CD14-positive monocyte (primary cell): ENCODE data around the gene OR8K3. TPM values are rescaled to one million over a fixed set of nuclear protein-coding genes. Genes with fewer than 3 reads are reported as not detected.

Experiments
- DNase-seq, 3 donors: peaks; one replicate each; pipeline ENCODE4 v3.0.0-alpha.2; 2011 to 2022
- H2AFZ ChIP-seq: 2 replicates; pipeline ENCODE4 v1.6.0; 2012; ENCODE audit warnings: mild to moderate bottlenecking, low read depth, low read length, inconsistent platforms; ENCODE audit not compliant: insufficient read depth, poor library complexity, severe bottlenecking
- H3K27ac ChIP-seq, 2 donors: 1 replicate in 1 of 2; 2 replicates in 1 of 2; pipeline ENCODE4 v1.5.1; 2012 to 2013; ENCODE audit warnings: low read length in 2 of 2, control low read depth in 1 of 2, inconsistent platforms in 1 of 2, low read depth in 1 of 2, mild to moderate bottlenecking in 1 of 2
- H3K27me3 ChIP-seq, 2 donors: one replicate each; pipeline versions ENCODE4 v1.6.0 to v1.6.1; 2011 to 2013; ENCODE audit warnings: low read length in 2 of 2; ENCODE audit not compliant: control insufficient read depth in 2 of 2, insufficient read depth in 2 of 2
- H3K36me3 ChIP-seq, 2 donors: replicated peaks in 1 of 2; 1 replicate in 1 of 2; 2 replicates in 1 of 2; pipeline versions ENCODE4 v1.5.1 to v1.6.1; 2012 to 2013; ENCODE audit warnings: low read length in 2 of 2, control low read depth in 1 of 2, inconsistent platforms in 1 of 2, mild to moderate bottlenecking in 1 of 2; ENCODE audit not compliant: insufficient read depth in 2 of 2, control insufficient read depth in 1 of 2
- H3K4me1 ChIP-seq, 2 donors: 1 replicate in 1 of 2; 2 replicates in 1 of 2; pipeline versions ENCODE4 v1.5.1 to v1.6.1; 2012 to 2013; ENCODE audit warnings: low read length in 2 of 2, control low read depth in 1 of 2, inconsistent platforms in 1 of 2, mild to moderate bottlenecking in 1 of 2, moderate library complexity in 1 of 2; ENCODE audit not compliant: insufficient read depth in 2 of 2, control insufficient read depth in 1 of 2
- H3K4me2 ChIP-seq: replicated peaks from 2 replicates; pipeline ENCODE3; 2012; ENCODE audit warnings: low read length, moderate library complexity, mild to moderate bottlenecking; ENCODE audit not compliant: poor library complexity, severe bottlenecking; ENCODE audit errors: extremely low read depth
- H3K4me3 ChIP-seq, 3 experiments: fragments of 200-600 bp in 1 of 3; sonication (generic) in 1 of 3; replicated peaks in 1 of 3; 1 replicate in 2 of 3; 2 replicates in 1 of 3; pipeline ENCODE4 v1.5.1; 2011 to 2013; ENCODE audit warnings: low read length in 3 of 3, mild to moderate bottlenecking in 3 of 3, control low read depth in 2 of 3, low read depth in 2 of 3, inconsistent platforms in 1 of 3, moderate library complexity in 1 of 3
- H3K79me2 ChIP-seq: 2 replicates; pipeline ENCODE4 v1.6.0; 2012; ENCODE audit warnings: mild to moderate bottlenecking, control low read depth, inconsistent platforms, low read length, moderate library complexity; ENCODE audit not compliant: insufficient read depth
- H3K9ac ChIP-seq: 2 replicates; pipeline ENCODE4 v1.6.0; 2017; ENCODE audit warnings: low read length, mild to moderate bottlenecking; ENCODE audit not compliant: insufficient read depth, poor library complexity, severe bottlenecking
- H3K9me3 ChIP-seq, 2 donors: replicated peaks in 1 of 2; 1 replicate in 1 of 2; 2 replicates in 1 of 2; pipeline versions ENCODE4 v1.5.1 to v1.6.1; 2012 to 2013; ENCODE audit warnings: low read length in 2 of 2, control low read depth in 1 of 2; ENCODE audit not compliant: control insufficient read depth in 1 of 2, insufficient read depth in 1 of 2
- H4K20me1 ChIP-seq: 2 replicates; pipeline ENCODE4 v1.6.0; 2012; ENCODE audit warnings: mild to moderate bottlenecking, low read length, control low read depth, moderate library complexity; ENCODE audit not compliant: insufficient read depth
- H3K27ac Mint-ChIP-seq, 7 donors: one replicate each; pipeline ENCODE4 v1.8.0; 2020; ENCODE audit warnings: mild to moderate bottlenecking in 7 of 7, mixed read lengths in 7 of 7, moderate library complexity in 6 of 7, inconsistent platforms in 2 of 7
- H3K27me3 Mint-ChIP-seq, 3 donors: one replicate each; pipeline ENCODE4 v1.8.0; 2021 to 2022; ENCODE audit warnings: low read depth in 3 of 3, mild to moderate bottlenecking in 3 of 3, mixed read lengths in 3 of 3, moderate library complexity in 3 of 3, inconsistent platforms in 1 of 3
- H3K36me3 Mint-ChIP-seq, 2 donors: one replicate each; pipeline ENCODE4 v1.8.0; 2020; ENCODE audit warnings: mixed read lengths in 2 of 2, inconsistent platforms in 1 of 2, mild to moderate bottlenecking in 1 of 2
- H3K4me1 Mint-ChIP-seq: one replicate; pipeline ENCODE4 v1.8.0; 2020; ENCODE audit warnings: mild to moderate bottlenecking, mixed read lengths
- H3K4me3 Mint-ChIP-seq, 2 donors: one replicate each; pipeline ENCODE4 v1.8.0; 2020; ENCODE audit warnings: mild to moderate bottlenecking in 2 of 2, mixed read lengths in 2 of 2, moderate library complexity in 1 of 2
- H3K9me3 Mint-ChIP-seq, 7 donors: one replicate each; pipeline ENCODE4 v1.8.0; 2020 to 2022; ENCODE audit warnings: mixed read lengths in 7 of 7, mild to moderate bottlenecking in 6 of 7, moderate library complexity in 6 of 7, inconsistent platforms in 2 of 7
- WGBS: methylation state at CpG from one replicate; pipeline ENCODE4 v1.1.5; 2013; ENCODE audit warnings: missing lambda C conversion rate; ENCODE audit not compliant: insufficient coverage; 5-methylcytosine and 5-hydroxymethylcytosine counted together
- intact Hi-C, 2 donors: fragments of 100-400 bp; cut with micrococcal nuclease; formaldehyde crosslinking; loops; one replicate each; pipeline versions ENCODE4 v1.15.0 to v1.15.1; 2023
- polyA minus RNA-seq: library from RNA; depleted of rRNA, polyadenylated mRNA; stranded (reverse); fragments of >200 nt; gene quantifications from 2 replicates; pipeline ENCODE4 v1.2.3, GENCODE V29; 2012
- polyA plus RNA-seq, 3 donors: library from polyadenylated mRNA; depleted of rRNA in 1 of 3; unstranded in 2 of 3; stranded (reverse) in 1 of 3; fragments of 300-500 nt in 2 of 3; fragments of >200 nt in 1 of 3; fragmentation: Illumina TruSeq in 2 of 3; gene quantifications; 1 replicate in 2 of 3; 2 replicates in 1 of 3; pipeline ENCODE4 v1.2.3, GENCODE V29; 2012 to 2021
- total RNA-seq, 12 experiments: library from RNA in 1 of 12; stranded (reverse) in 1 of 12; fragments of 120-200 nt in 1 of 12; gene quantifications; one replicate each; pipeline ENCODE4 v1.2.4 and lab custom pipeline; 2013 to 2026; ENCODE audit warnings: mixed read lengths in 6 of 12, inconsistent platforms in 1 of 12
- TF ChIP-seq, protein P1 (sequence below): fragments of 200-600 bp; IDR thresholded peaks from one replicate; pipeline ENCODE4 v1.8.0; 2022; ENCODE audit warnings: antibody characterized with exemption, mild to moderate bottlenecking

The OR8K3 gene
- total RNA-seq (2013), result not detected
- not detected for polyA plus RNA-seq
- not detected in 2 replicates for polyA minus RNA-seq
- 0 to 0.46 (median 0) reads per million in 11 experiments for total RNA-seq (lab: John Stamatoyannopoulos, UW)

DNA sequence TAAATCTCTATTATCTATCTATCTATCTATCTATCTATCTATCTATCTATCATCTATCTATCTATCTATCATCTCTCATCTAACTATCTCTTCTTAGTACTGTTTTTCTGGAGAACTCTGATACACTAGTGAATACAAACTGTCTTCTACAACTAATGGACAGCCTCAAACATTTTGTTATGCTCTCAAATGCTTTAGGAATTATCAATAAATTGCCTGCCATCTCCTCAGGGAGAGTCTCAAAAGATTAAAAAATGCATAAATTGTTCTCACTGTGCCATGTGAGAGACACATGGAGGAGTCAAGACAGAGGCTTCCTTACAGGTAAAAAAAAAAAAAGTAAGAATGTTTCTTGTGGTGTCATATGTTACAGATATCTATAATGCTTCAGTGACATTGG is at the start of gene OR8K3:
TSS of gene OR8K3 (plus strand) at position 301 of the 400 bp plus-strand sequence. CDS start 3,163 bp downstream, outside the sequence.
- no peak within 1 kb of the TSS for H2AFZ ChIP-seq
- H3K27me3 Mint-ChIP-seq, result no peaks in the 10 kb centered on the region
- no peak within 1 kb of the TSS for H3K27ac ChIP-seq
- H3K9me3 ChIP-seq, result peaks cover 3 to 14% of the 10 kb centered on the region in 2 donors
- no peaks in the 10 kb centered on the region for H3K4me1 ChIP-seq
- H3K4me3 ChIP-seq, result no peak within 1 kb of the TSS
- intact Hi-C loops, result no loop called here
- no peaks in the 10 kb centered on the region for H4K20me1 ChIP-seq
- H3K4me3 Mint-ChIP-seq, result no peak within 1 kb of the TSS
- H3K79me2 ChIP-seq, result no peaks in the 10 kb centered on the region
- no peak within 1 kb of the TSS for H3K27ac Mint-ChIP-seq
- DNase-seq, result no peak
- H3K36me3 Mint-ChIP-seq, result no peaks in the 10 kb centered on the region
- H3K4me2 ChIP-seq, result no peak within 1 kb of the TSS
- H3K9me3 Mint-ChIP-seq, result peaks cover 0 to 5% (median 3%) of the 10 kb centered on the region in 7 donors
- no peaks in the 10 kb centered on the region for H3K4me1 Mint-ChIP-seq
- H3K9ac ChIP-seq, result no peak within 1 kb of the TSS
- TF ChIP-seq, protein P1, sequence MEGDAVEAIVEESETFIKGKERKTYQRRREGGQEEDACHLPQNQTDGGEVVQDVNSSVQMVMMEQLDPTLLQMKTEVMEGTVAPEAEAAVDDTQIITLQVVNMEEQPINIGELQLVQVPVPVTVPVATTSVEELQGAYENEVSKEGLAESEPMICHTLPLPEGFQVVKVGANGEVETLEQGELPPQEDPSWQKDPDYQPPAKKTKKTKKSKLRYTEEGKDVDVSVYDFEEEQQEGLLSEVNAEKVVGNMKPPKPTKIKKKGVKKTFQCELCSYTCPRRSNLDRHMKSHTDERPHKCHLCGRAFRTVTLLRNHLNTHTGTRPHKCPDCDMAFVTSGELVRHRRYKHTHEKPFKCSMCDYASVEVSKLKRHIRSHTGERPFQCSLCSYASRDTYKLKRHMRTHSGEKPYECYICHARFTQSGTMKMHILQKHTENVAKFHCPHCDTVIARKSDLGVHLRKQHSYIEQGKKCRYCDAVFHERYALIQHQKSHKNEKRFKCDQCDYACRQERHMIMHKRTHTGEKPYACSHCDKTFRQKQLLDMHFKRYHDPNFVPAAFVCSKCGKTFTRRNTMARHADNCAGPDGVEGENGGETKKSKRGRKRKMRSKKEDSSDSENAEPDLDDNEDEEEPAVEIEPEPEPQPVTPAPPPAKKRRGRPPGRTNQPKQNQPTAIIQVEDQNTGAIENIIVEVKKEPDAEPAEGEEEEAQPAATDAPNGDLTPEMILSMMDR, result no peak
- H3K36me3 ChIP-seq, result no peaks in the 10 kb centered on the region
- no peaks in the 10 kb centered on the region for H3K27me3 ChIP-seq

DNA sequence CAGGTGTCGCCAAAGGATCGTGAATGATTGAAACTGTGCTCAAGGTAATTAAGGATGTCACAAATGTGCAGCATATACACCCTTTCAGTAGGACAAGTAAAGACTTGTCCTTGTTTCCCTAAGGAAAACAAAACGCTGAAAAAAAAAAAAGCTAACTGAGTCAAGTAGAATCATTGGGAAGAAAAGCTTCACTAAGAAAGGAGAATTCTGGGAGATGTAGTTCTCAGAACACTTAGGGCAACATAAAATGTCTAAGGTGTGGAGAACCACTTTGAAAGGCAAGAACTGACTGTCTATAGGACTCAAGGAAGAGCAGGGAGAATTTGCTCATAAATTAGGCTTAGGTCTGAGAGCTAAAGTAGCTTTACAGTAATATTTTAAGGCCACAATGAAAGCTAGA is 43.9 kb upstream of the OR8K3 start:
- no peaks in the 10 kb centered on the region for H4K20me1 ChIP-seq
- WGBS, result no CpG with 5 or more reads among the region's 3 CpGs
- intact Hi-C loops, result no loop called here
- H3K9ac ChIP-seq, result no peak overlapping the region
- TF ChIP-seq, protein P1, result no peak
- H3K9me3 ChIP-seq, result peaks cover 13 to 16% of the 10 kb centered on the region in 2 donors
- no peak overlapping the region for H2AFZ ChIP-seq
- H3K27ac ChIP-seq, result no peak overlapping the region
- H3K36me3 Mint-ChIP-seq, result no peaks in the 10 kb centered on the region
- DNase-seq, result no peak
- H3K4me2 ChIP-seq, result no peak overlapping the region
- H3K4me1 Mint-ChIP-seq, result no peaks in the 10 kb centered on the region
- no peaks in the 10 kb centered on the region for H3K79me2 ChIP-seq
- no peak overlapping the region for H3K4me3 ChIP-seq
- no peak overlapping the region for H3K4me3 Mint-ChIP-seq
- no peaks in the 10 kb centered on the region for H3K4me1 ChIP-seq
- H3K36me3 ChIP-seq, result no peaks in the 10 kb centered on the region
- H3K27me3 ChIP-seq, result no peaks in the 10 kb centered on the region
- peaks cover 0 to 9% (median 5%) of the 10 kb centered on the region in 7 donors for H3K9me3 Mint-ChIP-seq
- H3K27me3 Mint-ChIP-seq, result no peaks in the 10 kb centered on the region
- no peak overlapping the region for H3K27ac Mint-ChIP-seq
